Stimulated activated CD8-positive, alpha-beta memory T cell treated with anti-CD3 and anti-CD28 coated beads, Interleukin-15, amount 100 ng/mL, for 48 hours (primary cell): ENCODE measurements around the gene MOGAT1.
"Not testable (repeated sequence)": the region's sequence is repeated elsewhere in the genome, so short reads cannot be mapped to it uniquely, and the experiment has no call there.

Source experiments
- DNase-seq, 2 donors: peaks; one replicate each; pipeline ENCODE4 v3.0.0-alpha.2; 2020; ENCODE audit warnings: low read depth in 2 of 2

Gene MOGAT1

GRCh38 chr2:222670191-222671038 lies 1.0 kb upstream of the MOGAT1 start:
- DNase-seq, result no peak

GRCh38 chr2:222672068-222672401 lies 577 bp downstream of the MOGAT1 start:
- no peak for DNase-seq

DNA sequence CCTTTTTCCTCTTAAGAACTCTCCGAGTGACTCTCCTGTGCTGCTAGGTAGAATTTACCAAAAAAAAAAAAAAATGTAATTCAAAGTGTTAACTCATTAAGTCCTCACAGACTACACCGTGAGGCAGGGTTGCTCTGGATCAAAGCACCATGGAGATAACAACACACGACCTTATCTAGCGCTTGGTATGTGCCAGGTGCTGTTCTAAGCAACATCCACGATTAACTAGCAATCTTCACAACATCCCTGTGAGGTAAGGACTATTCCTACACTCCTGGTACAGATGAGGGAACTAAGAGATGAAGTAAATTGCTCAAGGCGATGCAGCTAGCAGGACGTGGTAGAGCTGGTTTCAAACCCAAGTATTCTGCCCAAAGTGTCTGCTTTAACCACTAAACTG lies 1.8 kb downstream of the MOGAT1 start:
- DNase-seq, result no peak

DNA sequence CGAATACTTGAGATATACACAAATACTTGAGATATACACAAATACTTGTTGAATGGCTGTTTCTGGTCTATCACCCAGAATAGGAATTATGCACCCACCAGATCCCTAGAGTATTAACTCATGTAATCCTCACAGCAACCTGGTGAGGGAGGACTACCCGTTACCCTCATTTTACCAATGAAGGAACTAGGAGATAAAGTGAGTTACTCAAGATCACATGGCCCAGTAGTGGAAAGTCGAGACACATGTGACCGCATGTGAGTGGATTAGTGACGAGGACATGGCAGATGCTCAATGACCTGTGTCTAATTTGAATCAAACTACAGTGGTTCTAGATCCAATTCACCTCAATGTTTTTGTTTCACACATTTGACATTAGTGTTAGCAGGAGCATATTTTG lies 2.4 kb downstream of the MOGAT1 start:
- DNase-seq, result no peak

DNA sequence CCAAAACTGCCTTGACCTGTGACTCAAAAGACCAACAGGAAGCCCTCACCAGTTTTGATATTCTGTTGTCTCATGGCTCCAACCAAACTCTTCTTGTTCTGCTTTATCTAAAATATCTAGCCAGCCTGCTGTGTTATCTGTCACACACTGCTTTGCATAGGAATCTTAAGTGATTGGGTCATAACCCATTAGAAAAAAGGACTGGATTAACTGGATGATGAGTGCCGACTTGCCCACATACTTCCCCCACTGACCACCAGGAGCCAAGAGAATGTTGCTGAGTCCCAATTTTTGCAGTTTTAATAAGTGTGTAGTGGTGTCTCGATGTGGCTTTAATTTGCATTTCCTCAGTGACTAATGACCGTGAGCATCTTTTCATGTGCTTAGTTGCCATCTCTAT lies 6.5 kb downstream of the MOGAT1 start:
- no peak for DNase-seq

DNA sequence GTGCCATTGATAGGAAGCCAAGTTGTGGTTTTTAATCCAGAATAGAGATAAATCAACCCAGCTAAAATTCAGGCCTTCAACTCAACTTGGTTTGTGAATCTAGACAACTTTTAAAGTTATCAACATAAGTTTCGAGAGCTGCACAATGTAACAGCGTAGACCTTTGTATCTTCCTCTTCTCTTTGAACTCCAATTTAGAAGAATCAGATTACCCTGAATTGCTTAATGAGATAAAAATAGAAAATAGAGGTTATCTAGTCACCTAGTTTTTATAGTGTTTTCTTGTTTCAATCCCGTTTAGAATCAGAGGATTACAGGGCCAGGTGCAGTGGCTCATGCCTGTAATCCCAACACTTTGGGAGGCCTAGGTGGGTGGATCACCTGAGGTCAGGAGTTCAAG lies 12.3 kb downstream of the MOGAT1 start:
- DNase-seq, result no peak

DNA sequence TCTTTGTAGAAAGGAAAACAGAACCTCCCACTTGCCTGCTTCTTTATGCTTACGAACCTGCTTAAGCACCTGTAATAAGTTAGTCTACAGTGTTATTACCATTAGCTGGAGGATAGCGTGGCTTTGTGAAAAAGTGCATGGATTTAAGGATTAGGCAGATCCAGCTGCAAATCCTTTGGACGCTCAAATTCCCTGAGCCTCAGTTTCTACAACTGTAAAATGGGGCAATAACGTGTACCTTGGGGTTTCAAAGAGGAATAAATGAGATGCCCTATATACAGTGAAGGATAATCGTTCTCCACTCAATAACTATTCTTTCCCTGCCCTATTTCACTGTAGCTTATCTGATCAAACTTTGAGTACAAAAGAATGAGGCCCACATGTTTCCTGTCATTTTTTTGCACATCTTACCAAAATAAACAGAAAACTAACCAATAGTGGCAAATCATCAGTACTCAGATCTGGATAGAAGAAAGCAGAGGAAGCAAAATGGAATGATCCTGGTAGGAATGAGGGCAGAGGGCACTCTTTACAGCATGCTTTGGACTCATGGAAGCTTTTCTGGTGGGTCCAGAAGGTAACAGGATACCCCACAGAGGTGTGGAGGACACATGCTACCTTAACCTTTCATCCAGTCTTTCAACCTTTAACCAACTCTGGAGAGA lies 14.8 kb downstream of the MOGAT1 start:
- no peak for DNase-seq

- DNase-seq, result no peak
Observed at GRCh38 chr2:222688917-222689316, 17.5 kb downstream of the MOGAT1 start.

DNA sequence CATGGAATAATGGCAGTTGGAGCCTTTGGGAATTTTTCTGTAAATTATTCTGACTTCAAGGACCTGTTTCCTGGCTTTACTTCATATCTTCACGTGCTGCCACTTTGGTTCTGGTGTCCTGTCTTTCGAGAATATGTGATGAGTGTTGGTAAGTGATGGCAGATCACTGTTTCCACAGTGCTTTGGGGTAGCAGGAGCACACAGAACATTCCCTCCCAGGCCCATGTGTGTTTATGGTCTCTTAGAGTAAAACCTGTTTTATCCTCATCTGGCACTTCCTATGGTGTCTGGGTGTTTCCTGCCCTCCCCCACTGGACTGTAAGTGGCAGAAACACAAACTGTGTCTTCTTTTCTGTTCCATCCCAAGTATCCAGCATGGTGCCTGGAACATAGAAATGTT lies 17.9 kb downstream of the MOGAT1 start:
- no peak for DNase-seq

GRCh38 chr2:222690564-222691200 lies 19.2 kb downstream of the MOGAT1 start:
- peak; percentile 48 to 54 for DNase-seq

GRCh38 chr2:222693413-222693812 lies 22.0 kb downstream of the MOGAT1 start:
- not testable (repeated sequence) for DNase-seq

- DNase-seq, result no peak
Observed at GRCh38 chr2:222693837-222694236, 22.4 kb downstream of the MOGAT1 start.

- DNase-seq, result no peak
Observed at GRCh38 chr2:222698276-222698675, 26.8 kb downstream of the MOGAT1 start.

- no peak for DNase-seq
Observed at GRCh38 chr2:222701233-222701632, 29.8 kb downstream of the MOGAT1 start.

DNA sequence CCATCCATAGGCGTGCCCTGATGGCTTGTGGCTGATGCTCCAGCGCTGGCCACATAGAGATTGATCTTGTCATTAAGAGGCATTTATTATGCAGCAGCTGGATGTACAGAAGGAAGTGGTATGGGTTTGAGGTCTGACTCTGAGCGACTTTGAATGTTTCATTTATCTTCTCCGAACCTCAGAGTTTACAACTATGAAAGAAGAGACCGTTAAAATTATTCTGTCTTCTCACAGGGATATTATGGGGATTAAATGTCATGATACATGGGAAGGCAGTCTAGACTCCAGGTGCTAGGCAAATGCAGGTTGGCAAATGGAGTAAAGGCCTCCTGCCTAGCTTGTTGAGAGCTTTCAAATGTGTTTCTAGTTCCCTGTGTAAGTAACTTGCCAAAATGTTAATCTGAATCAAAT lies 30.3 kb downstream of the MOGAT1 start:
- DNase-seq, result no peak

- no peak for DNase-seq
Observed at GRCh38 chr2:222703091-222703490, 31.6 kb downstream of the MOGAT1 start.

GRCh38 chr2:222703886-222704285 lies 32.4 kb downstream of the MOGAT1 start:
- DNase-seq, result no peak

- no peak for DNase-seq
Observed at GRCh38 chr2:222706616-222707015, 35.2 kb downstream of the MOGAT1 start.

DNA sequence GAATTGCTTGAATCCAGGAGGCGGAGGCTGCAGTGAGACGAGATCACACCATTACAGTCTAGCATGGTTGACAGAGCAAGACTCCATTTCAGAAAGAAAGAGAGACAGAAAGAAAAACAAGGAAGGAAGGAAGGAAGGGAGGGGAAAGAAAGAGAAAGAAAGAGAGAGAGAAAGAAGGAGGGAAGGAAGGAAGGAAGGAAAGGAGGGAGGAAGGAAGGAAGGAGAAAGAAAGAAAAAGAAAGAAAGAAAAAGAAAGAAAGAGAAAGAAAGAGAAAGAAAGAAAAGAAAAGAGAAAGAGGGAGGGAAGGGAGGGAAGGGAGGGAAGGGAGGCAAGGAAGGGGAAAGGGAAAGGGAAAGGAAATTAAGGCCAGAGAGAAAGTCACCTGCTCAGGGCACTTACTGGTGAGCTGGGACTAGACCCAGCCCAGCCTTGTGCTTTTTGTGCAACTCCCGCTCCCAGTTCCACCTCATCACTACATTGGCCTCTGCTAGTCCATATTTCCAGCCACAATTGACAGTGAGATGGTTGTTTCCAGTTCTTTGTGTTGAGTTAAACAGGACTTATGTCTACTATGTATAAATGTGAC lies 35.7 kb downstream of the MOGAT1 start:
- DNase-seq, result no peak

DNA sequence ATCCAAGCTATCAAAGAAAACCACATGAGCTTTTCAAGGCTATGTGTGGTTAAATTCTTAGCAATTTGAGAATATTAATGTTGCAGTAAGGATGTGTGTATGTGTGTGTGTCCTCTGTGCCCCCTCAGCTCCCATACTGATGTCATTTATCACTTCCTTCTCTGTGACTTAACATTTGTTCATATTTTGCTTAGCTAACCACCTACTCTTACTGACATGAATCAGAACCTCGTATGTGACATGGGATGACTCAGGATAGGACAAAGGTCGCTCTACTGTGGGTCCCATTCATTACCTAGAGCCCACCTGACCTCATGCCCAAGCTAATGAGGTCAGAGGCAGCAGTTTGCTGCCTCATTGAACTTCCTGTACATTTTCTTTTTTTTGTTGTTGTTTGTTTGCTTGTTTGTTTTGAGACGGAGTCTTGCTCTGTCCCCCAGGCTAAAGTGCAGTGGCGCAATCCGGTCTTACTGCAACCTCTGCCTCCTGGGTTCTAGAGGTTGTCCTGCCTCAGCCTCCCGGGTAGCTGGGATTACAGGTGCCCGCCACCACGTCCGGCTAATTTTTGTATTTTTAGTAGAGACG lies 36.3 kb downstream of the MOGAT1 start:
- DNase-seq, result peak in 1 of 2 donors; percentile 7

GRCh38 chr2:222708274-222708710 lies 36.8 kb downstream of the MOGAT1 start:
- peak; percentile 43 to 50 for DNase-seq
